ENCODE data around the gene S100A7A.

Gene S100A7A

DNA sequence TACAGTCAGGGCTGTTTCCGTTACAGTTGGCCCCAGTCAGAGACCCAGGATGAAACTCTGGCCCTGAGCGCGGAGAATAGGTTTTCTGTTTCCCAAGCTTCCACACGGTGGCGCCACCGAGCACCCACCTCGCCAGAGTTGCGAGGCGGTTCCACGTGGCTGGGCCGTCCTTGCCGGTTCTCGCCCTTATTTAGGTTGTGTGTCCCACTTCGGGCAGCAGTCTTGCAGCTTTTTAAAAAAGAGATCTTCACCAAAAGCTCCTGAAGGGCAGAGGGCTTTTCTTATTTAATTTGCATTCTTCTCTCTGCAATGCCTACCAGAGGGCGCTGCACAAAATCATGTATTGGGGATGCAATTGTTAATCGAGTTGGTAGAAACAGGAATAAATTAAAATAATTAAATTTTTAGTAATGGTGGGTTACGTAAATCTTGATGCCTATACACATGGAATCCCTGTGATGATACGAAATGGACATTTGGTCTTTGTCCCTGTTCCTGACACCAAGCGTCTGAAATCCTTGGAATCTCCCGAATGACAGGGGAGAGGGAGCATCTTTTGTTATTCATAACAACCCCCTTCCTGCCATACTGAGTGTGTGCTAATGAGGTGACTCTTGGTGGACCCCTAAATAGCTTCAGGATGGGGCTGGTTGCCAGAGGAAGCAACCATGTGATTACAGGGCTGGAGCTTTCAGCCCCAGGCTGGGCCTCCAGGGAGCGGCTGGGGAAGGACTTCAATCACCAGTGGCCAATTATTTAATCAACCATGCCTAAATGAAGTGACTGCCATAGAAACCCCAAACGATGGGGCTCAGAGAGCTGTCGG, 49.7 kb downstream of the S100A7A start:
- Histone ChIP-seq H3K9me3 (no peaks in the 10 kb centered on the region), H3K4me3 (no peak overlapping the region), H3K27me3 (no peaks in the 10 kb centered on the region), H3K27ac (no peak overlapping the region), H3K4me1 (peaks cover 0 to 19% (median 7%) of the 10 kb centered on the region in 4 donors), H3K36me3 (no peaks in the 10 kb centered on the region)
- TF ChIP-seq, protein P1, sequence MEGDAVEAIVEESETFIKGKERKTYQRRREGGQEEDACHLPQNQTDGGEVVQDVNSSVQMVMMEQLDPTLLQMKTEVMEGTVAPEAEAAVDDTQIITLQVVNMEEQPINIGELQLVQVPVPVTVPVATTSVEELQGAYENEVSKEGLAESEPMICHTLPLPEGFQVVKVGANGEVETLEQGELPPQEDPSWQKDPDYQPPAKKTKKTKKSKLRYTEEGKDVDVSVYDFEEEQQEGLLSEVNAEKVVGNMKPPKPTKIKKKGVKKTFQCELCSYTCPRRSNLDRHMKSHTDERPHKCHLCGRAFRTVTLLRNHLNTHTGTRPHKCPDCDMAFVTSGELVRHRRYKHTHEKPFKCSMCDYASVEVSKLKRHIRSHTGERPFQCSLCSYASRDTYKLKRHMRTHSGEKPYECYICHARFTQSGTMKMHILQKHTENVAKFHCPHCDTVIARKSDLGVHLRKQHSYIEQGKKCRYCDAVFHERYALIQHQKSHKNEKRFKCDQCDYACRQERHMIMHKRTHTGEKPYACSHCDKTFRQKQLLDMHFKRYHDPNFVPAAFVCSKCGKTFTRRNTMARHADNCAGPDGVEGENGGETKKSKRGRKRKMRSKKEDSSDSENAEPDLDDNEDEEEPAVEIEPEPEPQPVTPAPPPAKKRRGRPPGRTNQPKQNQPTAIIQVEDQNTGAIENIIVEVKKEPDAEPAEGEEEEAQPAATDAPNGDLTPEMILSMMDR (IDR thresholded peaks at IDR 0.05): peak; percentile 80 to 82
- peak; percentile 27 to 77 for DNase-seq
- intact Hi-C loops (cut with DNase I; ENCODE audit: low total_unique reads): loop anchor here (2.0 kb wide), 1 partner anchor 29 kb away; no protein-coding TSS in a partner anchor

DNA sequence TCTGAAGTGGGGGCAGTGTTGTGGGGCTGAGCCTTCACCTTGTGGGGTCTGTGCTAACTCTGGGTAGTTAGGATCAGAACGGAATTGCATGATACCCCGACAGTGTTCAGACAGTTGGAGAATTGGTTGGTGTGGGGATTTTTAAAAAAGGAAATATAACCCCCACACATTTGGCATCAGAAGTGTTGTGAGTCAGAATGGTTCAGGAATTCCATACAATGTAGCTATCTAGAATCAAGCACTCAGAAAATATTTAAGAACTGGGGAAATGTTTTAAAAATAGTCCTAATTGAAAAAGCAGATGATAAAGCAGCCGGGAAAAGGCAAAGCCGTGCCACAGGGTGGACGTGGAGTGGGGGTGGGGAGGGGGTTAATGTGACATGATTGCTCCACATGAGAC, 50.6 kb downstream of the S100A7A start:
- no peak overlapping the region for H3K27ac ChIP-seq
- no peak overlapping the region for H3K4me3 ChIP-seq
- H3K4me1 ChIP-seq: peaks cover 0 to 19% (median 7%) of the 10 kb centered on the region in 4 donors
- intact Hi-C loops (cut with DNase I; ENCODE audit: low total_unique reads): no loop called here
- DNase-seq: no peak
- TF ChIP-seq, protein P1 (IDR thresholded peaks at IDR 0.05): no peak
- no peaks in the 10 kb centered on the region for H3K36me3 ChIP-seq
- peaks cover 0 to 3% (median 0%) of the 10 kb centered on the region in 3 donors for H3K9me3 ChIP-seq
- no peaks in the 10 kb centered on the region for H3K27me3 ChIP-seq

DNA sequence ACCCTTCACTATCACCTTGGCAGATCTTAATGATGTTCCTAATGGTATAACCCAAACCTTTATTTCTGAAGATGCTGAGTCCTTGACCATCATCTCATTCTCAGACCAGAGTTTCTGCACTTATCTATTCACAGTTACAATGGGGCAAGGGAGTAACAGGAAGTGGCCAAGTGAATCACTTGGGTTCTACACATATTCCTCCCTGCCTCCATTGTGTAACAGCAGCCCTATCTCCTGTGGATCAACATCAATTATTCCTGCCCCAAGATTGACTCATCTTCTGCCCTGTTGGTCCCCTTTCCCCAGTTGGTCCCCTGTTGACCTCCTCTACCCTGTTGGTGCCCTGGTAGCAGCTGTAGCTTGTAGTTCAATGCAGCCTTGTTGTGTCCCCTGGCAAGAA, 54.4 kb downstream of the S100A7A start:
- peaks cover 0 to 17% (median 7%) of the 10 kb centered on the region in 4 donors for H3K4me1 ChIP-seq
- H3K9me3 ChIP-seq: peaks cover 0 to 8% (median 7%) of the 10 kb centered on the region in 3 donors
- no peaks in the 10 kb centered on the region for H3K36me3 ChIP-seq
- no peak for DNase-seq
- intact Hi-C loops (cut with DNase I; ENCODE audit: low total_unique reads): no loop called here
- H3K27ac ChIP-seq: no peak overlapping the region
- H3K27me3 ChIP-seq: no peaks in the 10 kb centered on the region
- no peak overlapping the region for H3K4me3 ChIP-seq
- TF ChIP-seq, protein P1 (IDR thresholded peaks at IDR 0.05): no peak
